Coronary artery (tissue), 2 donors: Measurements from ENCODE around the gene MCTP1.

Source experiments
- DNase-seq: peaks from one replicate; pipeline ENCODE4 v3.0.0-alpha.2; 2017; ENCODE audit warnings: low spot score
- H3K27ac ChIP-seq, 2 donors: fragments of 200-600 bp; sonication (generic); one replicate each; pipeline ENCODE4 v1.5.1; 2016 to 2019
- H3K4me3 ChIP-seq: fragments of 200-600 bp; sonication (generic); 2 replicates; pipeline ENCODE4 v1.5.1; 2016; ENCODE audit warnings: mild to moderate bottlenecking, moderate library complexity
- TF ChIP-seq, protein P1 (sequence below): fragments of 200-600 bp; sonication (generic); IDR thresholded peaks from one replicate; pipeline ENCODE4 v1.5.1; 2019; ENCODE audit warnings: antibody characterized with exemption

Gene MCTP1

DNA sequence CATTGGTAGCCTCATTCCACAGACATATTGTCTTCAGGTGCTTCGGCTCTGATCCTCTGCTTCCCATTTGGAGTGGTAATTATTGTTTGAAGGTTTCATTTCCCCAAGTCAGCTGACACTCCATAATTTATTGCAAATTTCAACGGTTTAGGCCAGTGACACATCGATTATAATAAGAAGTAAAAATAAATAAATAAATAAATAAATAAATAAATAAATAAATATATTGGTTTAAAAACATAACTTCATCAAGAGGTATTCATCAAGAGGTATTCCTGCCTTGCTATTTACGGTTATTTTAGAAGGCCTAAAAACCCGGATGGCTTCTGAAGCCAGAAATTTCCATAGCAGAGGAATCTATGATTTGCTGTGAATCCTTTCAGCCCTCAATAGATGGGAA is 393.3 kb downstream of the MCTP1 start:
- no peak overlapping the region for H3K4me3 ChIP-seq
- H3K27ac ChIP-seq: no peak overlapping the region
- no peak for DNase-seq
- TF ChIP-seq, protein P1, sequence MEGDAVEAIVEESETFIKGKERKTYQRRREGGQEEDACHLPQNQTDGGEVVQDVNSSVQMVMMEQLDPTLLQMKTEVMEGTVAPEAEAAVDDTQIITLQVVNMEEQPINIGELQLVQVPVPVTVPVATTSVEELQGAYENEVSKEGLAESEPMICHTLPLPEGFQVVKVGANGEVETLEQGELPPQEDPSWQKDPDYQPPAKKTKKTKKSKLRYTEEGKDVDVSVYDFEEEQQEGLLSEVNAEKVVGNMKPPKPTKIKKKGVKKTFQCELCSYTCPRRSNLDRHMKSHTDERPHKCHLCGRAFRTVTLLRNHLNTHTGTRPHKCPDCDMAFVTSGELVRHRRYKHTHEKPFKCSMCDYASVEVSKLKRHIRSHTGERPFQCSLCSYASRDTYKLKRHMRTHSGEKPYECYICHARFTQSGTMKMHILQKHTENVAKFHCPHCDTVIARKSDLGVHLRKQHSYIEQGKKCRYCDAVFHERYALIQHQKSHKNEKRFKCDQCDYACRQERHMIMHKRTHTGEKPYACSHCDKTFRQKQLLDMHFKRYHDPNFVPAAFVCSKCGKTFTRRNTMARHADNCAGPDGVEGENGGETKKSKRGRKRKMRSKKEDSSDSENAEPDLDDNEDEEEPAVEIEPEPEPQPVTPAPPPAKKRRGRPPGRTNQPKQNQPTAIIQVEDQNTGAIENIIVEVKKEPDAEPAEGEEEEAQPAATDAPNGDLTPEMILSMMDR: no peak

DNA sequence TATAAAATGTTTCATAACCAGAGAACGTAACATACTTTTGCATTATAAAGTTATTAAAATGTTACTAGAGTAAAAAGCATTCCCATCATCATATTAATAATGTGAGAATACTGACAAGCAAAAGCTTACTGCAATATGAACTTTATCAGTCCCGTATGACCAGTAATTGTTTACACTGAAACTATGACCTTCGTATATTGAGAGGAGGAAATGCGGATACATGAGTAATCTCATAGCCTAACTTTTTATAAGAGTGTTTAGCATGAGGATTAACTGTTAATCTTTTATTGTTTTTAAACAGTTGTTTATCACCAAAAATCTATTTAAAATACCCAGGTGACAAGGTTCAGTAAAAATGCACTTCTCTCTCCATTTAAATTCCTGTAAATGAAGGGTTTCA is 394.0 kb downstream of the MCTP1 start:
- no peak overlapping the region for H3K4me3 ChIP-seq
- DNase-seq: no peak
- no peak overlapping the region for H3K27ac ChIP-seq
- TF ChIP-seq, protein P1: no peak

DNA sequence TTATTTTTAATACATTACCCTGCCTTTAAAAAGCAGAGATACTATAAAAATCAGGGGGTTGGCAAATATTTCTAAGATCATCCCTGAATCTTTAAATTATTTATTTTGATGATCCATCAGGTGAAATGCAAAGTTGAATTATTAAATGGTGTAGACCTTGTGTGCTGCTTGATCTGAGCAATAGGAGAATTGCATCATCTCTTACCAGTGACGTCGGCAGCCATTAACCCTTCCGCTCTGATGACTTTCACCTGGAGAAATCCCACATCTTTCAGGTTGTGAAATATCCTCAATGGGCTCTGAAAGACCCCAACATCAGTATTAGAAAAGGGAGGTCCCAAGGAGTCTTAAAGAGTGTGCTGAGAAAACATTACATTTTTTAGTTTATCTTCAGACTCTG is 396.2 kb downstream of the MCTP1 start:
- Histone ChIP-seq H3K4me3 (no peak overlapping the region), H3K27ac (no peak overlapping the region)
- DNase-seq: no peak
- TF ChIP-seq, protein P1: no peak

DNA sequence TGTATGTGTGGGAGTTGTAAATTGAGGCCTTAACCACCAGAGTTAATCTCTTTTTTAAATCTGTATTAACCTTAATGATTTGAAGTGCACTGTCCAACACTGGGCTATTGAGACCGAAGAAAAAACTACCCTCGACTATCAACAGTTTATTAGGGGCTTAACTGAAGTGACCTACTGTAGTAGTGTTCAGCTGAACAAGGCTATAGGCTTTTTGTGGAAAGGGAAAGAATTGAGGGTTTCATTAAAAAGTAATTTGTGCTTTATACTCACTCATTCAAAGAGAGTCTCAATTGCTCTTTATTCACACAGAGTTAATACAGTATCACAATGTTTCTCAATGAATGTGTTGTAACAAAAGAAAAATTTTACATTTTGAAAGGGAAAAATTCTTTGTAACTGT is 399.0 kb downstream of the MCTP1 start:
- Histone ChIP-seq H3K27ac (no peak overlapping the region), H3K4me3 (no peak overlapping the region)
- TF ChIP-seq, protein P1: no peak
- no peak for DNase-seq

DNA sequence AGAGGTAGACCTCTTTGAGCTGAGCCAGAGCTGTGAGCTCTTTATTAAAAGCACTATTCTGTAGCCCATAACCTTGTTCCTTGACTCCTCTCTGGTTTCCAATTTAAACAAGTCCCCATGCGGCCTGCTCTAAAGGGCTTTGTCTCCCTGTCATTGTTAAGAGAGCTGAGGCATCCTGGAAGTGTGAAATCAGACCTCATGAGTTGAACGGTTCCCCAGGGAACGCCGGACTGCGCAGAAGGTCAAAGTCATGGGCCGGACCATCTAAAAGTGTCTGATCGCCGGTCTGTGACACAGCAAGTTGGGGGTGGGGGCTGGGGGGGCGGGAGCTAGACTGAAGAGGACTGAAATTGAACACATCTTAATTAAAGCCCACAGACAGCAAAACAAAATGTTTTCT is 400.6 kb downstream of the MCTP1 start:
- no peak overlapping the region for H3K4me3 ChIP-seq
- H3K27ac ChIP-seq: no peak overlapping the region
- TF ChIP-seq, protein P1: no peak
- DNase-seq: no peak

DNA sequence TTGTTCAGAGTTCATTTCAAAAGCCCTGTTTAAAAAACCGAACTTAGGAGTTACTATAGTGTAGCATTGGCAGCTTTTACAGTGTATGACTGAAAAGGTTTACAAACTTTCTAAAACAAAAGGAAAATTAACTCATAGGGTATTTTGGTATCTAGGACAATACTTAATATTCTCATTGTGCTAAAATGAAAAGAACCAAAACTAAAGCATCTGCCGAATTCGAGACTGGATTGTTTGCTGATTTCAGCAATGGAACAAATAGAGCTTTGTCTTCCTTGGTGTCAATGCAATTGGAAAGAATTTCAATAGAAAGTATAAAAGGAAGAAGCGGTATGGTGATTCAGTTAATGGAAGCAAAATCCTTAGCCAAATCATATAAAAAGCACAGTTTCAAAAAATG is 412.4 kb downstream of the MCTP1 start:
- TF ChIP-seq, protein P1: no peak
- no peak for DNase-seq
- Histone ChIP-seq H3K4me3 (no peak overlapping the region), H3K27ac (no peak overlapping the region)

DNA sequence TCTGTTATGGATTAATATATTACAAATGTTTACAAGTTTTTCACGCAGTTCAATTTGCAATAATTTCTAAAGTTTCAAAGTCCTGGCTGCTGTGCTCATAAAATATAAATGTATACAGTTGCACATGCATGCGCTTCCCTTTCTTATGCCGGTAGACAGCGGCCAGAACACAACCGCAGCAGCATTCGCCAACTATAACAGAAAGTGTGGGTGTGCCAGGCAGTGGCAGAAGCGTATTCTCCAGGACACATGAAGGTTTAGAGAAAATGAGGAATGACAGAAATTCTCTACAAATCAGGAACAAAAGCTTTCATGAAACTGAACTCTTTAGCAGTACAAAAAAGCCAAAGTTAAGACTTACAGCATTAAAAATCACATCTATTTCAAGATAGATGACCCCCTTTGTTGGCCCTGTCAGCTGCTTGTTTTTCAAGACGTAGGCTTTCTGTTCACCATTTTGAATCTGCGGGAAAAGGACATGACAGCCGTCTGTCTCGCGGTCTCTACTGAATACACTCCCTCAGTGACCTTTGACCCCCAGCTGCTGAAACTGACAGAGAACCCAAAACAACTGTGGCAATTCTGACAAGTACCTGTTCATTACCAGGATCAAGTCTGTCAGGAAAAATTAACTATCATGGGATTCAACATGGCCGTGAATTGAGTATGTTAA is 414.2 kb downstream of the MCTP1 start:
- H3K27ac ChIP-seq: no peak overlapping the region
- TF ChIP-seq, protein P1: no peak
- no peak overlapping the region for H3K4me3 ChIP-seq
- DNase-seq: no peak
